ENCODE measurements around the gene SNRNP200. TPM values are rescaled to one million over a fixed set of nuclear protein-coding genes. Genes with fewer than 3 reads are reported as not detected.
"Not testable (repeated sequence)": the region's sequence is repeated elsewhere in the genome, so short reads cannot be mapped to it uniquely, and the experiment has no call there.

Gene SNRNP200
- total RNA-seq, 2 donors from 2014 or later: 51.6 to 61.5 TPM

GRCh38 chr2:96294271-96294670 is 11.1 kb downstream of the SNRNP200 start:
- ATAC-seq; DNase-seq; intact Hi-C loops (cut with DNase I): not testable (repeated sequence)

- no peak for DNase-seq
- ATAC-seq: no peak
- intact Hi-C loops (cut with DNase I): no loop called here
Observed at GRCh38 chr2:96291751-96292150, 13.6 kb downstream of the SNRNP200 start.

GRCh38 chr2:96287273-96287856 is 18.0 kb downstream of the SNRNP200 start:
- DNase-seq (no peak), ATAC-seq (no peak)
- intact Hi-C loops (cut with DNase I): no loop called here

- ATAC-seq: no peak
Observed at GRCh38 chr2:96276787-96277499, 28.4 kb downstream of the SNRNP200 start.

GRCh38 chr2:96274355-96275056 is 30.8 kb downstream of the SNRNP200 start:
- DNase-seq: no peak
- ATAC-seq: no peak
- intact Hi-C loops (cut with DNase I): no loop called here

More at GRCh38 chr2:96276787-96277499, 28.4 kb downstream of the SNRNP200 start:
- intact Hi-C loops (cut with DNase I): no loop called here
- no peak for DNase-seq

GRCh38 chr2:96273763-96274162 is 31.6 kb downstream of the SNRNP200 start:
- no peak for ATAC-seq
- DNase-seq: no peak
- intact Hi-C loops (cut with DNase I): no loop called here

- no peak for DNase-seq
- no peak for ATAC-seq
- intact Hi-C loops (cut with DNase I): no loop called here
Observed at GRCh38 chr2:96271995-96272394, 33.4 kb downstream of the SNRNP200 start.

GRCh38 chr2:96267159-96267971 is 38.0 kb downstream of the SNRNP200 start:
- DNase-seq: no peak
- ATAC-seq: no peak
- intact Hi-C loops (cut with DNase I): no loop called here

GRCh38 chr2:96265840-96266679 is 39.3 kb downstream of the SNRNP200 start, which contains the start of the genes CIAO1 and TMEM127:
TSS of gene CIAO1 (plus strand) at chr2:96266225. CDS start at chr2:96266351, 126 bp downstream.
TSS of gene TMEM127 (minus strand) at chr2:96265997. CDS start at chr2:96265381, 616 bp downstream.
- peak; percentile 96 to 97 for ATAC-seq

GRCh38 chr2:96265349-96265839 is 40.0 kb downstream of the SNRNP200 start:
- DNase-seq: peak; percentile 76
- intact Hi-C loops (cut with DNase I): loop anchor here in 1 of 2 donors (2.0 kb wide), 1 partner anchor 57 kb away; the partner anchor contains the start of gene STARD7
- ATAC-seq: peak; percentile 27 to 29

More at GRCh38 chr2:96265840-96266679, 39.3 kb downstream of the SNRNP200 start, which contains the start of the genes CIAO1 and TMEM127:
- peak; percentile 99 for DNase-seq
- intact Hi-C loops (cut with DNase I): loop anchor here in 1 of 2 donors (2.0 kb wide), 1 partner anchor 57 kb away; the partner anchor contains the start of gene STARD7

GRCh38 chr2:96264656-96265348 is 40.5 kb downstream of the SNRNP200 start:
- ATAC-seq (peak; percentile 7 to 13), DNase-seq (peak; percentile 46)
- intact Hi-C loops (cut with DNase I): loop anchor here in 1 of 2 donors (2.0 kb wide), 1 partner anchor 56 kb away; the partner anchor contains the start of gene STARD7

- DNase-seq (no peak), ATAC-seq (no peak)
- intact Hi-C loops (cut with DNase I): loop anchor here in 1 of 2 donors (2.0 kb wide), 1 partner anchor 55 kb away; the partner anchor contains the start of gene STARD7
Observed at GRCh38 chr2:96264086-96264485, 41.3 kb downstream of the SNRNP200 start.

GRCh38 chr2:96262306-96262705 is 43.0 kb downstream of the SNRNP200 start:
- ATAC-seq: no peak
- intact Hi-C loops (cut with DNase I): no loop called here
- DNase-seq: no peak

GRCh38 chr2:96261328-96262003 is 43.9 kb downstream of the SNRNP200 start:
- ATAC-seq: no peak
- intact Hi-C loops (cut with DNase I): no loop called here
- DNase-seq: no peak

GRCh38 chr2:96260387-96261260 is 44.7 kb downstream of the SNRNP200 start:
- peak; percentile 54 to 82 for ATAC-seq
- intact Hi-C loops (cut with DNase I): no loop called here
- DNase-seq: peak; percentile 60

All from left cardiac atrium (tissue), 4 donors.